WTC11 (cell line): ENCODE data around the gene CPXM1. TPM values are rescaled to one million over a fixed set of nuclear protein-coding genes. Genes with fewer than 3 reads are reported as not detected.

Source experiments
- AFF4 ChIP-seq: sonication (generic); formaldehyde crosslinking; IDR thresholded peaks from 2 replicates; pipeline ENCODE4 v1.8.1; 2023; ENCODE audit warnings: mild to moderate bottlenecking, missing genetic modification reagents, borderline replicate concordance
- CREB1 ChIP-seq: sonication (generic); formaldehyde crosslinking; IDR thresholded peaks from 2 replicates; pipeline ENCODE4 v1.8.0; 2023; ENCODE audit warnings: mild to moderate bottlenecking, missing genetic modification reagents
- CREM ChIP-seq: sonication (generic); formaldehyde crosslinking; IDR thresholded peaks from 2 replicates; pipeline ENCODE4 v1.8.1; 2022; ENCODE audit warnings: mild to moderate bottlenecking, missing genetic modification reagents, moderate library complexity
- ELF4 ChIP-seq: sonication (generic); formaldehyde crosslinking; IDR thresholded peaks from 2 replicates; pipeline ENCODE4 v1.8.1; 2022; ENCODE audit warnings: low read depth, mild to moderate bottlenecking, moderate library complexity, missing genetic modification reagents
- ETV6 ChIP-seq: sonication (generic); formaldehyde crosslinking; IDR thresholded peaks from 2 replicates; pipeline ENCODE4 v1.8.1; 2022; ENCODE audit warnings: mild to moderate bottlenecking, missing genetic modification reagents
- FOXK1 ChIP-seq: sonication (generic); formaldehyde crosslinking; IDR thresholded peaks from 2 replicates; pipeline ENCODE4 v1.8.0; 2022; ENCODE audit warnings: mild to moderate bottlenecking, moderate library complexity, missing genetic modification reagents
- JUN ChIP-seq: sonication (generic); formaldehyde crosslinking; IDR thresholded peaks from 2 replicates; pipeline ENCODE4 v1.8.0; 2023; ENCODE audit warnings: mild to moderate bottlenecking, missing genetic modification reagents
- MLX ChIP-seq: sonication (generic); formaldehyde crosslinking; IDR thresholded peaks from 2 replicates; pipeline ENCODE4 v1.8.1; 2023; ENCODE audit warnings: mild to moderate bottlenecking, missing genetic modification reagents, moderate library complexity
- MYBL2 ChIP-seq: sonication (generic); formaldehyde crosslinking; IDR thresholded peaks from 2 replicates; pipeline ENCODE4 v1.8.1; 2023; ENCODE audit warnings: mild to moderate bottlenecking, moderate library complexity, missing genetic modification reagents
- NFE2L1 ChIP-seq: sonication (generic); formaldehyde crosslinking; IDR thresholded peaks from 2 replicates; pipeline ENCODE4 v1.8.1; 2023; ENCODE audit warnings: missing genetic modification reagents
- NFYB ChIP-seq: sonication (generic); formaldehyde crosslinking; conservative IDR thresholded peaks from 2 replicates; pipeline ENCODE4 v1.8.0; 2022; ENCODE audit warnings: low read depth, missing genetic modification reagents
- NR1H2 ChIP-seq: sonication (generic); formaldehyde crosslinking; IDR thresholded peaks from 2 replicates; pipeline ENCODE4 v1.9.0; 2021; ENCODE audit warnings: mild to moderate bottlenecking, moderate library complexity, missing genetic modification reagents
- PREB ChIP-seq: sonication (generic); formaldehyde crosslinking; IDR thresholded peaks from 2 replicates; pipeline ENCODE4 v1.8.1; 2022; ENCODE audit warnings: mild to moderate bottlenecking, missing genetic modification reagents, moderate library complexity, borderline replicate concordance
- SMAD3 ChIP-seq: sonication (generic); formaldehyde crosslinking; IDR thresholded peaks from 2 replicates; pipeline ENCODE4 v1.8.0; 2022; ENCODE audit warnings: missing genetic modification reagents, mild to moderate bottlenecking, borderline replicate concordance
- SP1 ChIP-seq: sonication (generic); formaldehyde crosslinking; conservative IDR thresholded peaks from 2 replicates; pipeline ENCODE4 v1.8.1; 2022; ENCODE audit warnings: missing genetic modification reagents
- STAT6 ChIP-seq: sonication (generic); formaldehyde crosslinking; conservative IDR thresholded peaks from 2 replicates; pipeline ENCODE4 v1.8.1; 2023; ENCODE audit warnings: mild to moderate bottlenecking, low read depth, missing genetic modification reagents, moderate library complexity
- ZBTB21 ChIP-seq: sonication (generic); formaldehyde crosslinking; IDR thresholded peaks from 2 replicates; pipeline ENCODE4 v1.8.1; 2023; ENCODE audit warnings: mild to moderate bottlenecking, missing genetic modification reagents, borderline replicate concordance
- ZMAT4 ChIP-seq: fragments of 250-450 bp; sonication (Bioruptor Pico); IDR thresholded peaks from 2 replicates; pipeline ENCODE4 v1.9.0; 2021; ENCODE audit warnings: mild to moderate bottlenecking
- ZNF138 ChIP-seq: sonication (generic); formaldehyde crosslinking; conservative IDR thresholded peaks from 2 replicates; pipeline ENCODE4 v1.8.1; 2022; ENCODE audit warnings: mild to moderate bottlenecking, moderate library complexity, missing genetic modification reagents
- ZNF219 ChIP-seq: sonication (generic); formaldehyde crosslinking; IDR thresholded peaks from 2 replicates; pipeline ENCODE4 v1.8.0; 2023; ENCODE audit warnings: missing genetic modification reagents, mild to moderate bottlenecking, borderline replicate concordance
- ZNF396 ChIP-seq: fragments of 250-450 bp; sonication (Bioruptor Pico); IDR thresholded peaks from 2 replicates; pipeline ENCODE4 v1.8.0; 2021; ENCODE audit warnings: mild to moderate bottlenecking, moderate library complexity, borderline replicate concordance
- ZNF416 ChIP-seq: fragments of 250-450 bp; sonication (Bioruptor Pico); IDR thresholded peaks from 2 replicates; pipeline ENCODE4 v1.9.0; 2021; ENCODE audit warnings: mild to moderate bottlenecking, inconsistent platforms
- ZNF671 ChIP-seq: fragments of 250-450 bp; sonication (Bioruptor Pico); IDR thresholded peaks from 2 replicates; pipeline ENCODE4 v1.8.0; 2021; ENCODE audit warnings: mild to moderate bottlenecking
- total RNA-seq: library from RNA; stranded (reverse); gene quantifications from 3 replicates; pipeline ENCODE4 v1.2.3, GENCODE V29; 2021
- TF ChIP-seq, protein P1 (sequence below): sonication (generic); formaldehyde crosslinking; IDR thresholded peaks from 2 replicates; pipeline ENCODE4 v1.8.0; 2022; ENCODE audit warnings: mild to moderate bottlenecking, missing genetic modification reagents
- TF ChIP-seq, protein P2 (sequence below): sonication (generic); formaldehyde crosslinking; IDR thresholded peaks from 2 replicates; pipeline ENCODE4 v1.8.1; 2022; ENCODE audit warnings: low read depth, mild to moderate bottlenecking, moderate library complexity, missing genetic modification reagents, borderline replicate concordance

Gene CPXM1
- total RNA-seq, 1 experiment from 2014 or later = 51.2 TPM

DNA sequence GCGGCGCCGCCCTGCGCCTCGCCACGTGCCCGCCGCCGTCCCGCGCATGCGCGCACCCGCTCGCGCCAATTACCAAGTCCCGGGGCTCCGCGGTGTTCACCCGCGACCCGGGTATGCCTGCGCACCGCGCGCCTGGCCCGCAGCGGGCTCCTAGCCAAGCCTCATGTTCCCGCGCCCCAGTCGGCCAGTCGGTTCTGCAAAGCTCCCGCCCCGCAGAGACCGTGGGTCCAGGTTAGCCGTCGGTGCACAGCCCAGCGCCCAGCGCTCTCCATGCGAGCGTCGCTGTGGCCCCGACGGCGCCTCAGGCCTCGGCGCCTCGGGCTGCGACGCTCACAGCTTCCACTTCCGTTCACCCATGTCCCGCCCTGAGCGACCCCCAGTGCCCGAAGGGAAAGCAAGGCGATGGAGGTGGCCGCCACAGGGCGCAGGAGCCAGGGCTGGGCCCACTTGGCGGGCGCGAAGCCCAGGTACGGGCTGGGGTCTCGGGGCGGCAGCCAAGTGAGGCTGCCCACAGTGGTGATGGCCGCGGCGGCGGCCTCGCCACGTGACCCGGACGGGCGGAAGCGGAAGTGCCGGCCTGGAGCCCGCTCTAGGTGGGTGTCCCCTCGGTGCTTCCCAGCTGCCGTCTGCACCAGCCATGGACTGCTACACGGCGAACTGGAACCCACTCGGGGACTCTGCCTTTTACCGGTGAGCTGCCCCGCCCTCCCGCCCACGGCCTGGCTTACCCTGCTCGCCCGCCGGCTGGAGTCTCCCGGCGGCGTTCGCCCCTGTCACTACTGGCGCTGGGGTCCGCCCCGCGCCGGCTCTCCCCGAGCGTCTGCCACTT, 39.9 kb upstream of the CPXM1 start, which contains the start of the genes PCED1A and VPS16 (continued):
- TF ChIP-seq ZMAT4 (CRISPR knock-in tag) = no peak
- TF ChIP-seq ZBTB21 (CRISPR knock-in tag) = peak; percentile 48; the same call in 1 of the 2 replicates
- TF ChIP-seq AFF4 = no peak
- TF ChIP-seq ETV6 (CRISPR knock-in tag) = peak; percentile 85
- no peak; the same call in 1 of the 2 replicates for TF ChIP-seq ZNF219 (CRISPR knock-in tag)
- 0 out of 2 replicates have a peak, but pooled peaks have one; percentile 16 for TF ChIP-seq NFYB (CRISPR knock-in tag)
- peak; percentile 83 for TF ChIP-seq JUN
- TF ChIP-seq MLX (CRISPR knock-in tag) = no peak
- TF ChIP-seq STAT6 (CRISPR knock-in tag) = no peak
- TF ChIP-seq, protein P1, sequence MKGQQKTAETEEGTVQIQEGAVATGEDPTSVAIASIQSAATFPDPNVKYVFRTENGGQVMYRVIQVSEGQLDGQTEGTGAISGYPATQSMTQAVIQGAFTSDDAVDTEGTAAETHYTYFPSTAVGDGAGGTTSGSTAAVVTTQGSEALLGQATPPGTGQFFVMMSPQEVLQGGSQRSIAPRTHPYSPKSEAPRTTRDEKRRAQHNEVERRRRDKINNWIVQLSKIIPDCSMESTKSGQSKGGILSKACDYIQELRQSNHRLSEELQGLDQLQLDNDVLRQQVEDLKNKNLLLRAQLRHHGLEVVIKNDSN (CRISPR knock-in tag) = peak; percentile 99
- TF ChIP-seq CREB1 (CRISPR knock-in tag) = no peak
- TF ChIP-seq SMAD3 = no peak; the same call in 1 of the 2 replicates
- TF ChIP-seq ZNF671 (CRISPR knock-in tag) = no peak
- TF ChIP-seq ZNF416 = peak; percentile 67; the same call in 1 of the 2 replicates
- peak; percentile 58; the same call in 1 of the 2 replicates for TF ChIP-seq PREB (CRISPR knock-in tag)
- no peak for TF ChIP-seq NFE2L1 (CRISPR knock-in tag)
- peak; percentile 27; the same call in 1 of the 2 replicates for TF ChIP-seq FOXK1
- TF ChIP-seq MYBL2 = peak; percentile 86
- TF ChIP-seq ZNF138 (CRISPR knock-in tag) = peak; percentile 71
- TF ChIP-seq NR1H2 = peak; percentile 59
- TF ChIP-seq, protein P2, sequence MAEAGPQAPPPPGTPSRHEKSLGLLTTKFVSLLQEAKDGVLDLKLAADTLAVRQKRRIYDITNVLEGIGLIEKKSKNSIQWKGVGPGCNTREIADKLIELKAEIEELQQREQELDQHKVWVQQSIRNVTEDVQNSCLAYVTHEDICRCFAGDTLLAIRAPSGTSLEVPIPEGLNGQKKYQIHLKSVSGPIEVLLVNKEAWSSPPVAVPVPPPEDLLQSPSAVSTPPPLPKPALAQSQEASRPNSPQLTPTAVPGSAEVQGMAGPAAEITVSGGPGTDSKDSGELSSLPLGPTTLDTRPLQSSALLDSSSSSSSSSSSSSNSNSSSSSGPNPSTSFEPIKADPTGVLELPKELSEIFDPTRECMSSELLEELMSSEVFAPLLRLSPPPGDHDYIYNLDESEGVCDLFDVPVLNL = peak; percentile 25; the same call in 1 of the 2 replicates
- TF ChIP-seq ELF4 = peak; percentile 81; the same call in 1 of the 2 replicates
- TF ChIP-seq ZNF396 = no peak
- 0 out of 2 replicates have a peak, but pooled peaks have one; percentile 61 for TF ChIP-seq CREM (CRISPR knock-in tag)
- peak; percentile 46; the same call in 1 of the 2 replicates for TF ChIP-seq SP1
